PC-3 (cell line): ENCODE data around the gene IL5RA.

Experiments used
- EZH2 ChIP-seq: fragments of 300-600 bp; sonication (generic); IDR thresholded peaks from one replicate; pipeline ENCODE4 v1.6.1; 2017; ENCODE audit warnings: antibody characterized with exemption, mild to moderate bottlenecking, low read length; ENCODE audit not compliant: unreplicated experiment
- TF ChIP-seq, protein P1 (sequence below): fragments of 300-600 bp; sonication (generic); conservative IDR thresholded peaks from 2 replicates; pipeline ENCODE4 v1.5.1; 2017; ENCODE audit warnings: antibody characterized with exemption, low read depth, mild to moderate bottlenecking, low read length

DNA sequence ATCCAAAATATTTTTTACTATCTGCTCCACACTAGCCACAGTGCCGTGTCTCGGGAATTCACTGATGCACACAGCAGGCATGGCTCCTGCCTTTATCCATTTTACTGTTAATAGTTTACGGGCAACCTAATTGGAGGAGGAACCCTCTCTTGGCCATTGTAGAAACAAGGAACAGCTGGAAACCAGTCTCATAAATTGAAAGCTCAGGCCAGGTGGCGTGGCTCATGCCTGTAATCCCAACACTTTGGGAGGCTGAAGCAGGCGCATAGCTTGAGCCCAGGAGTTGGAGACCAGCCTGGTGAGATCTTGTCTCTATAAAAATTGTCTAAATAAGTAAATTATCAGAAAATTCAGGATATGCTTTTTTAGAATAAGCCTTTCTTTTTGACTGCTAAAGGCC lies 39.0 kb downstream of the IL5RA start:
- TF ChIP-seq EZH2 = no peak
- TF ChIP-seq, protein P1, sequence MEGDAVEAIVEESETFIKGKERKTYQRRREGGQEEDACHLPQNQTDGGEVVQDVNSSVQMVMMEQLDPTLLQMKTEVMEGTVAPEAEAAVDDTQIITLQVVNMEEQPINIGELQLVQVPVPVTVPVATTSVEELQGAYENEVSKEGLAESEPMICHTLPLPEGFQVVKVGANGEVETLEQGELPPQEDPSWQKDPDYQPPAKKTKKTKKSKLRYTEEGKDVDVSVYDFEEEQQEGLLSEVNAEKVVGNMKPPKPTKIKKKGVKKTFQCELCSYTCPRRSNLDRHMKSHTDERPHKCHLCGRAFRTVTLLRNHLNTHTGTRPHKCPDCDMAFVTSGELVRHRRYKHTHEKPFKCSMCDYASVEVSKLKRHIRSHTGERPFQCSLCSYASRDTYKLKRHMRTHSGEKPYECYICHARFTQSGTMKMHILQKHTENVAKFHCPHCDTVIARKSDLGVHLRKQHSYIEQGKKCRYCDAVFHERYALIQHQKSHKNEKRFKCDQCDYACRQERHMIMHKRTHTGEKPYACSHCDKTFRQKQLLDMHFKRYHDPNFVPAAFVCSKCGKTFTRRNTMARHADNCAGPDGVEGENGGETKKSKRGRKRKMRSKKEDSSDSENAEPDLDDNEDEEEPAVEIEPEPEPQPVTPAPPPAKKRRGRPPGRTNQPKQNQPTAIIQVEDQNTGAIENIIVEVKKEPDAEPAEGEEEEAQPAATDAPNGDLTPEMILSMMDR = no peak
